ENCODE results near the gene ESRRA. TPM values are rescaled to one million over a fixed set of nuclear protein-coding genes. Genes with fewer than 3 reads are reported as not detected.
A peak's percentile ranks its signal among the peaks of the same experiment; 100 is the strongest.

Gene ESRRA
- polyA plus RNA-seq, 1 donor (not counting 4 experiments of a cell fraction or from before 2014, with no cell fraction given), result 20.8 TPM

DNA sequence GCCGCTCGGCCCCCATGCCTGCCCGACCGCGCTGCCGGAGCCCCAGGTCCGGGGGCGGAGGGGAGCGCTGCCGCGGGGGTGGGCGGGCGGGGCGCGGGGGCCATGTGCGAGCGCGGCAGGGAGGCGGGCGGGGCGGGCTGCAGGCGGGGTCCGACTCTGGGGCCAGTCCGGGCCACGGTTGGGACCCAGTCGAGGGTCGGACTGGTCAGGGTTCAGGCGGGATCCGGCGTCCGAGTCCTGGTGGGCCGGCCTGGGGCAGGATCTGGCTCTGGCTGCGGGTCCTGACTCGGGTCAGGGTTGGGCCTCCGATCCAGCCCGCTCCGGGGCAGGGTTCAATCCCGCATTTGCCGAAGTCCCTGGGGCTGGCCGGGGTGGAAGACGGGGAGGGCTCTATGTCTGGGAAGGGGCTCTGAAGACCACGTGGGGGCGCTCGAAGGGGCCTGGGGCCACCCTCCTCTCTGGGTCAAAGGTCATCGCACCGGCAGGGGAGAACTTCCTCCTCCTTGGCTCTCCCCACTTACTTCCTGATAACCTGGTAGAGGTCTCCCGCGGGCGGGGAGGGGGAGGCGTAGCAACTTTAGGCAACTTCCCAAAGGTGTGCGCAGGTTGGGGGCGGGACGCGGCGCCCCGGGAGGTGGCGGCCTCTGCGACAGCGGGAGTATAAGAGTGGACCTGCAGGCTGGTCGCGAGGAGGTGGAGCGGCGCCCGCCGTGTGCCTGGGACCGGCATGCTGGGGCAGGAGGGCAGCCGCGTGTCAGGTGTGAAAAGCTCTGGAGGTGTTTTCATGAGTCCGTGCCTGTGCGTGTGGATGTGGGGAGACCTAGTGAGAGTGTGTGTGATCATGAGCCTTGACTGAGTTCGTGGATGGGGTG, 603 bp downstream of the ESRRA start:
- FAIRE-seq, result no peak
- H3K79me2 ChIP-seq (ENCODE audit: control insufficient read depth, insufficient read depth, low read length), result peaks cover 19% of the 10 kb centered on the region
- peaks cover under 1% of the 10 kb centered on the region for H4K20me1 ChIP-seq (ENCODE audit: control insufficient read depth, extremely low read depth, insufficient read depth, low read length)
- peak overlapping the region; percentile 97 for H3K4me2 ChIP-seq (ENCODE audit: control insufficient read depth, extremely low read depth, insufficient read depth, low read depth, low read length)
- peak overlapping the region; percentile 54 for H3K27ac ChIP-seq (ENCODE audit: control insufficient read depth, insufficient read depth, low read length)
- H3K9me1 ChIP-seq (ENCODE audit: control insufficient read depth, extremely low read depth, insufficient read depth, low read length), result no peaks in the 10 kb centered on the region
- peak overlapping the region; percentile 19 for H2AFZ ChIP-seq (ENCODE audit: control insufficient read depth, low read length)
- peak overlapping the region; percentile 78 to 86 (median 83) for H3K4me3 ChIP-seq (ENCODE audit: control insufficient read depth in 2 of 3, extremely low read depth in 1 of 3, insufficient read depth in 2 of 3, low read depth in 1 of 3, low read length in 3 of 3)
- no peak for DNase-seq (ENCODE audit: low read depth, low spot score)
- TF ChIP-seq, protein P1, sequence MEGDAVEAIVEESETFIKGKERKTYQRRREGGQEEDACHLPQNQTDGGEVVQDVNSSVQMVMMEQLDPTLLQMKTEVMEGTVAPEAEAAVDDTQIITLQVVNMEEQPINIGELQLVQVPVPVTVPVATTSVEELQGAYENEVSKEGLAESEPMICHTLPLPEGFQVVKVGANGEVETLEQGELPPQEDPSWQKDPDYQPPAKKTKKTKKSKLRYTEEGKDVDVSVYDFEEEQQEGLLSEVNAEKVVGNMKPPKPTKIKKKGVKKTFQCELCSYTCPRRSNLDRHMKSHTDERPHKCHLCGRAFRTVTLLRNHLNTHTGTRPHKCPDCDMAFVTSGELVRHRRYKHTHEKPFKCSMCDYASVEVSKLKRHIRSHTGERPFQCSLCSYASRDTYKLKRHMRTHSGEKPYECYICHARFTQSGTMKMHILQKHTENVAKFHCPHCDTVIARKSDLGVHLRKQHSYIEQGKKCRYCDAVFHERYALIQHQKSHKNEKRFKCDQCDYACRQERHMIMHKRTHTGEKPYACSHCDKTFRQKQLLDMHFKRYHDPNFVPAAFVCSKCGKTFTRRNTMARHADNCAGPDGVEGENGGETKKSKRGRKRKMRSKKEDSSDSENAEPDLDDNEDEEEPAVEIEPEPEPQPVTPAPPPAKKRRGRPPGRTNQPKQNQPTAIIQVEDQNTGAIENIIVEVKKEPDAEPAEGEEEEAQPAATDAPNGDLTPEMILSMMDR (optimal IDR thresholded peaks at IDR 0.05 in 1 of 3, IDR thresholded peaks at IDR 0.05 in 1 of 3, conservative IDR thresholded peaks at IDR 0.05 in 1 of 3; ENCODE audit: extremely low read depth in 1 of 3, insufficient read depth in 2 of 3, low read length in 3 of 3), result peak; percentile 9 to 35 (median 13)
- TF ChIP-seq EZH2 (IDR thresholded peaks at IDR 0.05; ENCODE audit: low read length), result no peak
- peaks cover under 1% of the 10 kb centered on the region for H3K27me3 ChIP-seq (ENCODE audit: control insufficient read depth, extremely low read depth, insufficient read depth, low read length)
- dilution Hi-C loops (cut with MboI; ENCODE audit: extremely low pct_ligation_motif_present, low sequenced_read_pairs), result no loop called here
- peaks cover 21% of the 10 kb centered on the region for H3K4me1 ChIP-seq (ENCODE audit: control insufficient read depth, extremely low read depth, insufficient read depth, low read length)
- H3K9ac ChIP-seq (ENCODE audit: control insufficient read depth, extremely low read depth, insufficient read depth, low read length), result peak overlapping the region; percentile 80
- no peaks in the 10 kb centered on the region for H3K36me3 ChIP-seq (ENCODE audit: control insufficient read depth in 2 of 2, extremely low read depth in 1 of 2, insufficient read depth in 2 of 2, low read length in 2 of 2)
- H3K9me3 ChIP-seq (ENCODE audit: control insufficient read depth, low read depth, low read length), result no peaks in the 10 kb centered on the region

DNA sequence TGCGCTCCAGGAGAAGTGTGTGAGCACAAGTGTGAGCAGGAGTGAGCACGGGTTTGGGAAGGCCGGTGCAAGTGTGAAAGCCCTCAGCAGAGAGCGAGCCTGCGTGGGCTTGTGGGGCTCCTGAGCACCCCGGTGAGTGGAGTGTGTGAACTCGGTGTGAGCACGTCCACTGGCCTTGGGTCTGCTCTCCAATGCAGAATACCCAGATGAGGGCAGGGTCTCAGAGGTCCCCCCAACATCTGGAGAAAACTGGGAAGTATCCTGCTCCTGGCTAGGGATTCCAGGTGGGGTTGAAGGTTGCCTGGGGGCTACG, 1.2 kb downstream of the ESRRA start:
- no peak for TF ChIP-seq EZH2 (IDR thresholded peaks at IDR 0.05; ENCODE audit: low read length)
- TF ChIP-seq, protein P1 (optimal IDR thresholded peaks at IDR 0.05 in 1 of 3, IDR thresholded peaks at IDR 0.05 in 1 of 3, conservative IDR thresholded peaks at IDR 0.05 in 1 of 3; ENCODE audit: extremely low read depth in 1 of 3, insufficient read depth in 2 of 3, low read length in 3 of 3), result no peak
- peaks cover 27% of the 10 kb centered on the region for H3K4me1 ChIP-seq (ENCODE audit: control insufficient read depth, extremely low read depth, insufficient read depth, low read length)

More for the DNA sequence above, 1.2 kb downstream of the ESRRA start:
- Histone ChIP-seq H3K79me2 (ENCODE audit: control insufficient read depth, insufficient read depth, low read length) (peaks cover 19% of the 10 kb centered on the region), H3K9me1 (ENCODE audit: control insufficient read depth, extremely low read depth, insufficient read depth, low read length) (no peaks in the 10 kb centered on the region), H3K27me3 (ENCODE audit: control insufficient read depth, extremely low read depth, insufficient read depth, low read length) (no peaks in the 10 kb centered on the region), H3K9ac (ENCODE audit: control insufficient read depth, extremely low read depth, insufficient read depth, low read length) (peak overlapping the region; percentile 80), H3K9me3 (ENCODE audit: control insufficient read depth, low read depth, low read length) (no peaks in the 10 kb centered on the region), H3K36me3 (ENCODE audit: control insufficient read depth in 2 of 2, extremely low read depth in 1 of 2, insufficient read depth in 2 of 2, low read length in 2 of 2) (no peaks in the 10 kb centered on the region), H3K27ac (ENCODE audit: control insufficient read depth, insufficient read depth, low read length) (peak overlapping the region; percentile 54), H3K4me3 (ENCODE audit: control insufficient read depth in 2 of 3, extremely low read depth in 1 of 3, insufficient read depth in 2 of 3, low read depth in 1 of 3, low read length in 3 of 3) (peak overlapping the region; percentile 78 to 86 (median 83)), H3K4me2 (ENCODE audit: control insufficient read depth, extremely low read depth, insufficient read depth, low read depth, low read length) (peak overlapping the region; percentile 97), H4K20me1 (ENCODE audit: control insufficient read depth, extremely low read depth, insufficient read depth, low read length) (peaks cover 3% of the 10 kb centered on the region), H2AFZ (ENCODE audit: control insufficient read depth, low read length) (peak overlapping the region; percentile 19)
- FAIRE-seq, result no peak
- dilution Hi-C loops (cut with MboI; ENCODE audit: extremely low pct_ligation_motif_present, low sequenced_read_pairs), result no loop called here
- DNase-seq (ENCODE audit: low read depth, low spot score), result no peak
